Fibroblast of lung (primary cell): Measurements from ENCODE around the gene ARID5A. TPM values are rescaled to one million over a fixed set of nuclear protein-coding genes. Genes with fewer than 3 reads are reported as not detected.

Source experiments
- DNase-seq, 2 donors: peaks; one replicate each; pipeline versions ENCODE4 v3.0.0 to v3.0.0-alpha.2; 2010; ENCODE audit warnings: low read depth in 2 of 2
- H2AFZ ChIP-seq: 2 replicates; pipeline ENCODE4 v1.5.1; 2012; ENCODE audit warnings: low read length, control low read depth, inconsistent platforms
- H3K27ac ChIP-seq: 2 replicates; pipeline ENCODE4 v1.5.1; 2011; ENCODE audit warnings: low read length, control low read depth; ENCODE audit not compliant: insufficient read depth
- H3K27me3 ChIP-seq: 2 replicates; pipeline ENCODE4 v1.5.1; 2011; ENCODE audit warnings: mild to moderate bottlenecking, low read length; ENCODE audit not compliant: control insufficient read depth, insufficient read depth
- H3K36me3 ChIP-seq: 2 replicates; pipeline ENCODE4 v1.5.1; 2011; ENCODE audit warnings: low read length; ENCODE audit not compliant: control insufficient read depth, insufficient read depth
- H3K4me1 ChIP-seq: 2 replicates; pipeline ENCODE4 v1.5.1; 2011; ENCODE audit warnings: low read length; ENCODE audit not compliant: control insufficient read depth, insufficient read depth; ENCODE audit errors: extremely low read depth
- H3K4me2 ChIP-seq: 2 replicates; pipeline ENCODE4 v1.5.1; 2011; ENCODE audit warnings: low read length, control low read depth; ENCODE audit not compliant: insufficient read depth; ENCODE audit errors: extremely low read depth
- H3K4me3 ChIP-seq, 4 experiments: fragments of 200-600 bp in 1 of 4; sonication (generic) in 1 of 4; replicated peaks in 1 of 4; 2 replicates each; pipeline ENCODE4 v1.5.1; 2011 to 2016; ENCODE audit warnings: low read length in 4 of 4, low read depth in 3 of 4, mild to moderate bottlenecking in 3 of 4, control low read depth in 2 of 4, inconsistent platforms in 1 of 4, mixed read lengths in 1 of 4; ENCODE audit not compliant: insufficient read depth in 1 of 4; ENCODE audit errors: control extremely low read depth in 1 of 4
- H3K79me2 ChIP-seq: 2 replicates; pipeline ENCODE4 v1.5.1; 2012; ENCODE audit warnings: mild to moderate bottlenecking, low read length, inconsistent platforms; ENCODE audit not compliant: control insufficient read depth, insufficient read depth
- H3K9ac ChIP-seq: 2 replicates; pipeline ENCODE4 v1.5.1; 2011; ENCODE audit warnings: mild to moderate bottlenecking, low read length, control low read depth; ENCODE audit not compliant: insufficient read depth
- H3K9me3 ChIP-seq: 2 replicates; pipeline ENCODE4 v1.5.1; 2012; ENCODE audit warnings: low read depth, low read length; ENCODE audit not compliant: control insufficient read depth, insufficient read depth
- H4K20me1 ChIP-seq: 2 replicates; pipeline ENCODE4 v1.5.1; 2011; ENCODE audit warnings: low read length; ENCODE audit not compliant: control insufficient read depth, insufficient read depth; ENCODE audit errors: extremely low read depth
- EZH2 ChIP-seq: IDR thresholded peaks from 2 replicates; pipeline ENCODE4 v1.5.1; 2012; ENCODE audit warnings: low read length, control low read depth, mild to moderate bottlenecking; ENCODE audit errors: missing control alignments
- polyA plus RNA-seq, 2 donors: library from polyadenylated mRNA; depleted of rRNA in 1 of 2; stranded (reverse) in 1 of 2; unstranded in 1 of 2; fragments of >200 nt; gene quantifications; 2 replicates each; pipeline ENCODE4 v1.2.1, GENCODE V29; 2011 to 2012; ENCODE audit warnings: missing spikeins in 1 of 2
- total RNA-seq: library from RNA; depleted of rRNA; stranded (reverse); fragments of >200 nt; gene quantifications from 2 replicates; pipeline ENCODE4 v1.2.1, GENCODE V29; 2014
- TF ChIP-seq, protein P1 (sequence below), 2 donors: IDR thresholded peaks in 1 of 2; conservative IDR thresholded peaks in 1 of 2; 1 replicate in 1 of 2; 2 replicates in 1 of 2; pipeline ENCODE4 v1.5.1; 2011 to 2012; ENCODE audit warnings: low read length in 2 of 2, control low read depth in 1 of 2, inconsistent platforms in 1 of 2, low read depth in 1 of 2, mild to moderate bottlenecking in 1 of 2

ARID5A gene
- total and polyA plus RNA-seq, 2 donors (not counting 1 experiment from before 2014, with no cell fraction given), result 5.2 to 9.7 TPM

GRCh38 chr2:96564563-96564962, 28.0 kb downstream of the ARID5A start:
- Histone ChIP-seq H3K27me3 (no peaks in the 10 kb centered on the region), H3K79me2 (no peaks in the 10 kb centered on the region), H3K27ac (no peak overlapping the region), H3K4me1 (no peaks in the 10 kb centered on the region), H3K9me3 (no peaks in the 10 kb centered on the region), H3K36me3 (no peaks in the 10 kb centered on the region), H4K20me1 (no peaks in the 10 kb centered on the region), H3K4me3 (no peak overlapping the region), H3K4me2 (no peak overlapping the region), H3K9ac (no peak overlapping the region), H2AFZ (no peak overlapping the region)
- TF ChIP-seq, protein P1, sequence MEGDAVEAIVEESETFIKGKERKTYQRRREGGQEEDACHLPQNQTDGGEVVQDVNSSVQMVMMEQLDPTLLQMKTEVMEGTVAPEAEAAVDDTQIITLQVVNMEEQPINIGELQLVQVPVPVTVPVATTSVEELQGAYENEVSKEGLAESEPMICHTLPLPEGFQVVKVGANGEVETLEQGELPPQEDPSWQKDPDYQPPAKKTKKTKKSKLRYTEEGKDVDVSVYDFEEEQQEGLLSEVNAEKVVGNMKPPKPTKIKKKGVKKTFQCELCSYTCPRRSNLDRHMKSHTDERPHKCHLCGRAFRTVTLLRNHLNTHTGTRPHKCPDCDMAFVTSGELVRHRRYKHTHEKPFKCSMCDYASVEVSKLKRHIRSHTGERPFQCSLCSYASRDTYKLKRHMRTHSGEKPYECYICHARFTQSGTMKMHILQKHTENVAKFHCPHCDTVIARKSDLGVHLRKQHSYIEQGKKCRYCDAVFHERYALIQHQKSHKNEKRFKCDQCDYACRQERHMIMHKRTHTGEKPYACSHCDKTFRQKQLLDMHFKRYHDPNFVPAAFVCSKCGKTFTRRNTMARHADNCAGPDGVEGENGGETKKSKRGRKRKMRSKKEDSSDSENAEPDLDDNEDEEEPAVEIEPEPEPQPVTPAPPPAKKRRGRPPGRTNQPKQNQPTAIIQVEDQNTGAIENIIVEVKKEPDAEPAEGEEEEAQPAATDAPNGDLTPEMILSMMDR (conservative IDR thresholded peaks at IDR 0.05 in 1 of 2, IDR thresholded peaks at IDR 0.05 in 1 of 2; ENCODE audit: low read depth in 1 of 2, low read length in 2 of 2), result no peak
- no peak for TF ChIP-seq EZH2
- DNase-seq, result no peak

DNA sequence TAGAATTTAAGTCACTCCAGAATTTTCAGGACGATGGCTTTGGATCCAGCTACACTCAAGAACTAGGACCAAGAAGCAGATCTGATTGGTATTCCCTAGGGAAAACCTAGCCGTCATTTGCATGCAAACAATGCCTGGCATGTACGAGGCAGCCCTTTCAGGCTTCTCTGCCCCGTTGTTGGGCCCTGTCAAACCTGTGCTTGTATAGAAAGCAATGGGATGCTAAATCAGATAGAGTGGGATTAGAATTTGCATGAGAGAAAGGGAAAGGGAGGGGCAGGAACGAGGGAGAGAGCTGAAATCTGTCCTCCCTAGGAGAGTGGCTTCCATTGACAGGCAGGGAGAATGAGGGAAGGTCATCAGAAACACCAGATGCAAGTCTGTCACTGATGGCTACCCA, 28.6 kb downstream of the ARID5A start:
- H2AFZ ChIP-seq, result no peak overlapping the region
- no peaks in the 10 kb centered on the region for H3K4me1 ChIP-seq
- H3K9me3 ChIP-seq, result no peaks in the 10 kb centered on the region
- H3K36me3 ChIP-seq, result no peaks in the 10 kb centered on the region
- H3K4me2 ChIP-seq, result no peak overlapping the region
- no peaks in the 10 kb centered on the region for H3K79me2 ChIP-seq
- H3K27ac ChIP-seq, result no peak overlapping the region
- no peaks in the 10 kb centered on the region for H4K20me1 ChIP-seq
- no peak for TF ChIP-seq EZH2
- TF ChIP-seq, protein P1 (conservative IDR thresholded peaks at IDR 0.05 in 1 of 2, IDR thresholded peaks at IDR 0.05 in 1 of 2; ENCODE audit: low read depth in 1 of 2, low read length in 2 of 2), result no peak
- no peak overlapping the region for H3K4me3 ChIP-seq
- H3K9ac ChIP-seq, result no peak overlapping the region
- DNase-seq, result no peak
- H3K27me3 ChIP-seq, result no peaks in the 10 kb centered on the region

- Histone ChIP-seq H2AFZ (no peak overlapping the region), H3K4me2 (no peak overlapping the region), H3K36me3 (no peaks in the 10 kb centered on the region), H3K27me3 (no peaks in the 10 kb centered on the region), H3K4me3 (no peak overlapping the region), H3K4me1 (no peaks in the 10 kb centered on the region), H3K79me2 (no peaks in the 10 kb centered on the region), H3K9ac (no peak overlapping the region), H4K20me1 (no peaks in the 10 kb centered on the region), H3K27ac (no peak overlapping the region), H3K9me3 (no peaks in the 10 kb centered on the region)
- DNase-seq, result no peak
- TF ChIP-seq, protein P1 (conservative IDR thresholded peaks at IDR 0.05 in 1 of 2, IDR thresholded peaks at IDR 0.05 in 1 of 2; ENCODE audit: low read depth in 1 of 2, low read length in 2 of 2), result no peak
- TF ChIP-seq EZH2, result no peak
These were observed 31.5 kb downstream of the ARID5A start for GRCh38 chr2:96568094-96568493.
